Measurements from ENCODE around the gene F5. TPM values are rescaled to one million over a fixed set of nuclear protein-coding genes. Genes with fewer than 3 reads are reported as not detected.

F5 gene
- polyA plus RNA-seq, 2 donors, result 0.02 to 0.07 TPM

DNA sequence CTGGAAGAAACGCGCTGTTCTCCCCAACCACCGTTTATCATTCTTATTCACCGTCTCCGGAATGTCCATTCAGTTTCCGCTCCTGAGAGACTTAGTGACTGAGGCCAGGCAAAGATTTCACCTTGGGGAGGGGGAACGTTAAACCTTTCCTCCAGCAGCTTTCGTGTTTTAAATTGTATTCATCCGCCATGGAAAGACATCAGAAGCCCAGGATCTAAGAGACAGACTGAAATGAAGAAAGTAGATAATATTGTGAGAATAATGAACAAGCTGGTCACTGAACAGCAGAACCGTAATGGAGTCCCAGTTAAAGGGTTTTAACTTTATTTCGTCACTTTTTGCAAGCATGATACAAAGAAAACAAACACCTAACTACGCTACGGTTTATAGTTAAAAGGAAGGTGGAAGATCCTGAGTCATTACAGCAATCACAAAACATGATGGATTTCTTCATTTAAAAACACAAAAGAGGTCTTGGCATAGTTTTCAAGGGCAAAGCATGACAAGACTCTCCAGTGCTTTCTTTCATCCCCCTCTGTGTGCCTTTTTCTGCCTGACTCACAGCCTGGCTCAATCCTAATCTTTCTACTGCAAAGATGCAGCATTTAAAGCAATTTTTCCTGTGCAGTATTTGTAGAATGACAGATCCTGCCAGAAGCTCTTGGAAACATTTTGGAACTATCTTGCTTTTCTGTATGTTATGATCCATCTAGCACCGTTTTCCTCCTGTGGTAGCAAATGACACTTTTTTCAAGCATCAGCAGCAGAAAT is 99.8 kb downstream of the F5 start:
- no peaks in the 10 kb centered on the region for H3K27me3 ChIP-seq (ENCODE audit: control insufficient read depth in 1 of 2, insufficient read depth in 2 of 2, low read length in 2 of 2)
- no peaks in the 10 kb centered on the region for H3K9me3 ChIP-seq (ENCODE audit: control insufficient read depth in 2 of 2, insufficient read depth in 1 of 2, low read depth in 1 of 2, low read length in 1 of 2)
- no peaks in the 10 kb centered on the region for H3K36me3 ChIP-seq (ENCODE audit: control insufficient read depth in 2 of 2, insufficient read depth in 2 of 2, low read length in 1 of 2)
- WGBS, 2 donors, result 2 to 3% methylated on average over 14 of the region's 14 CpGs
- H3K4me1 ChIP-seq (ENCODE audit: control insufficient read depth in 2 of 2, insufficient read depth in 2 of 2, low read length in 1 of 2), result no peaks in the 10 kb centered on the region
- H3K4me3 ChIP-seq (ENCODE audit: low read depth in 1 of 2, low read length in 2 of 2), result peak overlapping the region; percentile 73 to 96
- H3K27ac ChIP-seq (ENCODE audit: low read depth in 2 of 2, low read length in 1 of 2), result peak overlapping the region; percentile 96

DNA sequence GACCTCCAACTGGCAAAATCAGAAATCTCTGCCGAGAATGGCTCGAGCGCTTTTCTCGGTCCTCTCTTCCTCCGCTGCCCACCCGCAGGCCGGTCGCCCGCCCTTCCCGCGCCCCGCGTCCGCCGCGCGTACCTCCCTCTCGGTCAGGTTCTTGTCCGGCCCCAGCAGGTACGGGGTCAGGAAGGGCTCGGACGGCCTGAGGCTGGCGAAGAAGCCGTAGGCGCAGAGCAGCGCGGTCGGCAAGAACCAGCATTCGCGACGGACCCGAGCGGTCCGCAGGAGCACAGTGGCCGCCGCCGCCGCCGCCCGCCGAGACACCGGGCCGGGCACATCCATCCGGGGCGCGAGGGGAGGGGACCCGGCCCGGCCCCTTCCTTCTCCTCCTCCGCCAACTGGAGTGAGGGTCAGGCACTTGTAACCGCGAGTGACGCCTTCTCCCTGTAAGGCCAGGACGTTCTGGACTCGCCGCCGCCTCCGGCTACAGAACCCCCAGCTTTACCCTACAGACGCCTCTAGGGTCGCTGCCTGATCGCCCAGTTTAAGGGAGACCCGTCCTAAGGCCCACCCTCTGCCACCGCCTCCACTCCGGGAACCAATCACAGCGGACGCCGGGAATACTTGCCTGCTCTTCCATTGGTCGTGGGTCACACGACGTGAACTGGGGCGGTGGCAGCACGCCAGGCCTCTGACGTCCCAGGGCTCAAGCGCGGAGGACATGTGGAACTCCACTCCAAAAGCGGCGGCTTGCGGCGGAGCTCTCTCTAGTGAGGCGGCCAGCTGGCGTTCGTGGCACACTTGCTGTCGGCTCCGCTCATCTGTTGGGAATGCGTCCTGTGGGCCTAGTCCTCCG is 100.6 kb downstream of the F5 start, which contains the start of gene SLC19A2:
Gene SLC19A2, minus strand, starts transcription at position 514 of the 850 bp plus-strand sequence. Its CDS starts 178 bp downstream, at position 336.
- Histone ChIP-seq H3K4me3 (ENCODE audit: low read depth in 1 of 2, low read length in 2 of 2) (peak within 1 kb of the TSS; percentile 73 to 96), H3K4me1 (ENCODE audit: control insufficient read depth in 2 of 2, insufficient read depth in 2 of 2, low read length in 1 of 2) (no peaks in the 10 kb centered on the region), H3K27ac (ENCODE audit: low read depth in 2 of 2, low read length in 1 of 2) (peak within 1 kb of the TSS; percentile 96), H3K27me3 (ENCODE audit: control insufficient read depth in 1 of 2, insufficient read depth in 2 of 2, low read length in 2 of 2) (no peaks in the 10 kb centered on the region), H3K36me3 (ENCODE audit: control insufficient read depth in 2 of 2, insufficient read depth in 2 of 2, low read length in 1 of 2) (no peaks in the 10 kb centered on the region), H3K9me3 (ENCODE audit: control insufficient read depth in 2 of 2, insufficient read depth in 1 of 2, low read depth in 1 of 2, low read length in 1 of 2) (no peaks in the 10 kb centered on the region)
- WGBS, 2 donors, result 0% methylated on average over 82 to 85 of the region's 85 CpGs

DNA sequence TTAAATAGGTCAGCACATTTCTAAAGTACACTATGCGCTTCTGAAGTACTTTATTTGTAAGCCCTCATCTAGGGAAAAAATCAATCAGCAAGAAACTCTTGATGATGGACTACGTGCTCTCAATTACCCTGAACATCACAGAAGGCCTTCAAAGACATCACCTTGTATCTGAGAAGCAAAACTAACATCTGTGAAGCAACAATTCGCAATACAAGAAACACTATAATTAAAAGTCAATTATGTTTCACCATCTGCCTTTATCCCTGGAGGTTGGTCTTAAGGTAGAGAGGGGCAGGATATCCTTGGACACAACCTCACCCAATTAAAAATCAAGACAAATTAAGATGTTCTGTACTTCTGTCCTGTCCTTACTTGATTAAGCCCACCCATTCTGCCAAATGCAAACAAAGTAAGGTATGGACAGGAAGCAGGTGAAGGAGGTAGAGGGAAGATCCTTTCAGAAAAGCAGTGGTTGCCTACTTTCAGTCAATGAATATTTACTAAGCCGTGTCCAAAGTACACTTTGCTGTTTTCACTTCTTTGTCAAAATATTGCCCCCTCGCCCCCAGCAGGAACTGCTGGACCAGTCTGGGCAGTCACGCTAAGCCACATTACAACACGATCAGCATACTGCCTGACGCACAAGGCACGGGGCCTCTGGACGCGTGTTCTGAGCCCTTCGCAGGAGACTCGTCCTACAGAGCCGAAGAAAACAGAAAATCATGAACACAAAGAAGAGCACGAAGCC is 101.4 kb downstream of the F5 start:
- no peaks in the 10 kb centered on the region for H3K4me1 ChIP-seq (ENCODE audit: control insufficient read depth in 2 of 2, insufficient read depth in 2 of 2, low read length in 1 of 2)
- 12 to 13% methylated on average over 15 of the region's 15 CpGs for WGBS, 2 donors
- H3K36me3 ChIP-seq (ENCODE audit: control insufficient read depth in 2 of 2, insufficient read depth in 2 of 2, low read length in 1 of 2), result no peaks in the 10 kb centered on the region
- H3K4me3 ChIP-seq (ENCODE audit: low read depth in 1 of 2, low read length in 2 of 2), result peak overlapping the region; percentile 73 to 96
- H3K27me3 ChIP-seq (ENCODE audit: control insufficient read depth in 1 of 2, insufficient read depth in 2 of 2, low read length in 2 of 2), result no peaks in the 10 kb centered on the region
- no peaks in the 10 kb centered on the region for H3K9me3 ChIP-seq (ENCODE audit: control insufficient read depth in 2 of 2, insufficient read depth in 1 of 2, low read depth in 1 of 2, low read length in 1 of 2)
- H3K27ac ChIP-seq (ENCODE audit: low read depth in 2 of 2, low read length in 1 of 2), result peak overlapping the region; percentile 96

GRCh38 chr1:169484101-169484500 is 102.2 kb downstream of the F5 start:
- H3K27ac ChIP-seq (ENCODE audit: low read depth in 2 of 2, low read length in 1 of 2), result peak overlapping the region; percentile 9 to 76
- WGBS, 2 donors, result 51 to 53% methylated on average over 4 of the region's 4 CpGs
- peak overlapping the region in 1 of 2 donors; percentile 73 for H3K4me3 ChIP-seq (ENCODE audit: low read depth in 1 of 2, low read length in 2 of 2)
- no peaks in the 10 kb centered on the region for H3K9me3 ChIP-seq (ENCODE audit: control insufficient read depth in 2 of 2, insufficient read depth in 1 of 2, low read depth in 1 of 2, low read length in 1 of 2)
- H3K27me3 ChIP-seq (ENCODE audit: control insufficient read depth in 1 of 2, insufficient read depth in 2 of 2, low read length in 2 of 2), result no peaks in the 10 kb centered on the region
- no peaks in the 10 kb centered on the region for H3K36me3 ChIP-seq (ENCODE audit: control insufficient read depth in 2 of 2, insufficient read depth in 2 of 2, low read length in 1 of 2)
- H3K4me1 ChIP-seq (ENCODE audit: control insufficient read depth in 2 of 2, insufficient read depth in 2 of 2, low read length in 1 of 2), result no peaks in the 10 kb centered on the region

- no peaks in the 10 kb centered on the region for H3K27me3 ChIP-seq (ENCODE audit: control insufficient read depth in 1 of 2, insufficient read depth in 2 of 2, low read length in 2 of 2)
- WGBS, 2 donors, result 39 to 49% methylated on average over 5 of the region's 5 CpGs
- H3K9me3 ChIP-seq (ENCODE audit: control insufficient read depth in 2 of 2, insufficient read depth in 1 of 2, low read depth in 1 of 2, low read length in 1 of 2), result no peaks in the 10 kb centered on the region
- no peaks in the 10 kb centered on the region for H3K36me3 ChIP-seq (ENCODE audit: control insufficient read depth in 2 of 2, insufficient read depth in 2 of 2, low read length in 1 of 2)
- H3K27ac ChIP-seq (ENCODE audit: low read depth in 2 of 2, low read length in 1 of 2), result peak overlapping the region in 1 of 2 donors; percentile 9
- no peaks in the 10 kb centered on the region for H3K4me1 ChIP-seq (ENCODE audit: control insufficient read depth in 2 of 2, insufficient read depth in 2 of 2, low read length in 1 of 2)
- H3K4me3 ChIP-seq (ENCODE audit: low read depth in 1 of 2, low read length in 2 of 2), result peak overlapping the region in 1 of 2 donors; percentile 73
Measured at GRCh38 chr1:169483500-169483966, 102.7 kb downstream of the F5 start.

GRCh38 chr1:169479363-169480066 is 106.8 kb downstream of the F5 start:
- no peaks in the 10 kb centered on the region for H3K4me1 ChIP-seq (ENCODE audit: control insufficient read depth in 2 of 2, insufficient read depth in 2 of 2, low read length in 1 of 2)
- peaks cover 0 to 5% of the 10 kb centered on the region in 2 donors for H3K36me3 ChIP-seq (ENCODE audit: control insufficient read depth in 2 of 2, insufficient read depth in 2 of 2, low read length in 1 of 2)
- H3K9me3 ChIP-seq (ENCODE audit: control insufficient read depth in 2 of 2, insufficient read depth in 1 of 2, low read depth in 1 of 2, low read length in 1 of 2), result no peaks in the 10 kb centered on the region
- H3K27ac ChIP-seq (ENCODE audit: low read depth in 2 of 2, low read length in 1 of 2), result no peak overlapping the region
- H3K27me3 ChIP-seq (ENCODE audit: control insufficient read depth in 1 of 2, insufficient read depth in 2 of 2, low read length in 2 of 2), result no peaks in the 10 kb centered on the region
- 86 to 97% methylated on average over 1 of the region's 1 CpG for WGBS, 2 donors
- no peak overlapping the region for H3K4me3 ChIP-seq (ENCODE audit: low read depth in 1 of 2, low read length in 2 of 2)

- Histone ChIP-seq H3K27ac (ENCODE audit: low read depth in 2 of 2, low read length in 1 of 2) (no peak overlapping the region), H3K36me3 (ENCODE audit: control insufficient read depth in 2 of 2, insufficient read depth in 2 of 2, low read length in 1 of 2) (peaks cover 0 to 5% of the 10 kb centered on the region in 2 donors), H3K9me3 (ENCODE audit: control insufficient read depth in 2 of 2, insufficient read depth in 1 of 2, low read depth in 1 of 2, low read length in 1 of 2) (no peaks in the 10 kb centered on the region), H3K27me3 (ENCODE audit: control insufficient read depth in 1 of 2, insufficient read depth in 2 of 2, low read length in 2 of 2) (no peaks in the 10 kb centered on the region), H3K4me1 (ENCODE audit: control insufficient read depth in 2 of 2, insufficient read depth in 2 of 2, low read length in 1 of 2) (no peaks in the 10 kb centered on the region), H3K4me3 (ENCODE audit: low read depth in 1 of 2, low read length in 2 of 2) (no peak overlapping the region)
- WGBS, 2 donors, result 95% methylated on average over 5 of the region's 5 CpGs
Measured at GRCh38 chr1:169478094-169478672, 108.1 kb downstream of the F5 start.

- Histone ChIP-seq H3K27ac (ENCODE audit: low read depth in 2 of 2, low read length in 1 of 2) (no peak overlapping the region), H3K27me3 (ENCODE audit: control insufficient read depth in 1 of 2, insufficient read depth in 2 of 2, low read length in 2 of 2) (no peaks in the 10 kb centered on the region), H3K4me3 (ENCODE audit: low read depth in 1 of 2, low read length in 2 of 2) (no peak overlapping the region), H3K36me3 (ENCODE audit: control insufficient read depth in 2 of 2, insufficient read depth in 2 of 2, low read length in 1 of 2) (peaks cover 0 to 5% of the 10 kb centered on the region in 2 donors), H3K4me1 (ENCODE audit: control insufficient read depth in 2 of 2, insufficient read depth in 2 of 2, low read length in 1 of 2) (no peaks in the 10 kb centered on the region), H3K9me3 (ENCODE audit: control insufficient read depth in 2 of 2, insufficient read depth in 1 of 2, low read depth in 1 of 2, low read length in 1 of 2) (no peaks in the 10 kb centered on the region)
- 80 to 85% methylated on average over 3 of the region's 3 CpGs for WGBS, 2 donors
Measured at GRCh38 chr1:169475806-169476387, 110.4 kb downstream of the F5 start.

All from esophagus (tissue), 2 donors.